ENCODE results near the gene HLA-A.
A peak's percentile ranks its signal among the peaks of the same experiment; 100 is the strongest.
"Not testable (repeated sequence)": the region's sequence is repeated elsewhere in the genome, so short reads cannot be mapped to it uniquely, and the experiment has no call there.

HLA-A gene

GRCh38 chr6:29942275-29943052 is at the start of gene HLA-A:
HLA-A (plus strand) TSS chr6:29942532; CDS start chr6:29942554, 22 bp downstream.
- peak; percentile 95 for DNase-seq (ENCODE audit: low spot score)

- DNase-seq (ENCODE audit: low spot score) = no peak
Observed at GRCh38 chr6:29892696-29893095, 49.6 kb upstream of the HLA-A start.

DNA sequence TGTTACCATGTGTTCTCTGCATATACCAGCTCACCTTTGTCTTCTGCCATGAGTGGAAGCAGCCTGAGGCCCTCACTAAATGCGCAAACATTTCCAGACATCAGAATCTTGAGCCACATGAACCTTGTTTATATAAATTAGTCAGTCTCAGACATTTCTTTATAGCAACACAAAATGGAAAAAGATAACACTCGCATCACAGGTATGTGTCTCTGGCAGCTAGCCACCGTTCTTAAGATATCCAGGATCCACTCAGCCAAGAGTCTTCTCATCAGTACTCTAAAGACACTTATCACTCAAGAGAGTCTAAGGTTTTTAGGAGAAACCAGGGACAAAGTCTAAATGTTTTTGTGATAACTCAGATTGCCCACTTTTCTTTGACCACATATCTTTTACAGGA is 43.1 kb upstream of the HLA-A start:
- DNase-seq (ENCODE audit: low spot score) = no peak

GRCh38 chr6:29905286-29905685 is 37.0 kb upstream of the HLA-A start:
- DNase-seq (ENCODE audit: low spot score) = no peak

DNA sequence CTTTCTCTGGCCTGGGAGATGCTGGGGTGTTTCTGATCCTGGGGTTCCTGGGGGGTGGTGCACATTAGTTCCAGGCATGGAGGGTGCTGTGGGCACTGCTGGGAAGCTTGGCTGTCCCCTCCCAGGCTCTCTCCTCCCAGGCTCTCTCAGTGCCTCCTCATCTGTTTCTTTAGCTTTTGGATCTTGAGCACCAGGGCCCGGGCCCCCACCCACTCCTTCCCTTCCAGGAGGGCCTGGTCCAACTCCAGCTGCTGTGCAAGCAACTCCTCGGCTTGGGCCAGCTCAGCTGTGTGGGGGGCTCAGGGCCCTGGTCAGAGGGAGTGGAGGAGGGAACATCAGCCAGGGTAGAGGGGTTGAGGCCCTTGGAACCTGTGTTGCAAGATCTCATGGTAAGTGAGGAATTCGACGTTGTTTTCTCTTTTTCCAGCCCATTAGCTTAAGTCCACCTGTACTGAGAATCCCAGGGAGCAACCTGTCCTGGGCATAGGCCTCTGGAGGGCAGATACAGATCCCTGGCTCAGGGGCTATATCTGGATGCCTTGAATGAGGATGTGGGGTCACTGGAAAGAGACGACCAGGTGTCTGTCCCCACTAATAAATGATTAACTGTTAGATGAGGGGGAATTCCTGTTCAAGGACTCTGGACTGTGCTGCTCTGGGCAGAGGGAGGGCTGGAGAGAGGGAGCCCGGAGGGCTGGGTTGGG is 34.5 kb upstream of the HLA-A start:
- DNase-seq (ENCODE audit: low spot score) = no peak

DNA sequence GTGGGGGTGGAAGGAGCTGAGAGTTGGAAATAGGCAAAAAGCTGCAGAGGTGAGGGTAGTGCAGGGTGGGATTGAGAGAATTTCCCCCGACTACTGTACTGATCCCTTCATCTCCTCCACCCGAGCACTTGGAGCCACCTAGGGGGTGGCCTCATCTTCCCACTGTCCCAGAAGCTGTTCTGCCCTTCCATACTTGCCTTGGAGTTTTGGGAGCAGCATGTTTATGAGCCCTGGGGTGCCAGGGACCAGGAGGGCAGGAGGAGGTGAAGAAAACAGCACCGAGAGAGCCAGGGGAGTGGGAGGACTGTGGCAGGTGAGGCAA is 34.0 kb upstream of the HLA-A start:
- no peak for DNase-seq (ENCODE audit: low spot score)

DNA sequence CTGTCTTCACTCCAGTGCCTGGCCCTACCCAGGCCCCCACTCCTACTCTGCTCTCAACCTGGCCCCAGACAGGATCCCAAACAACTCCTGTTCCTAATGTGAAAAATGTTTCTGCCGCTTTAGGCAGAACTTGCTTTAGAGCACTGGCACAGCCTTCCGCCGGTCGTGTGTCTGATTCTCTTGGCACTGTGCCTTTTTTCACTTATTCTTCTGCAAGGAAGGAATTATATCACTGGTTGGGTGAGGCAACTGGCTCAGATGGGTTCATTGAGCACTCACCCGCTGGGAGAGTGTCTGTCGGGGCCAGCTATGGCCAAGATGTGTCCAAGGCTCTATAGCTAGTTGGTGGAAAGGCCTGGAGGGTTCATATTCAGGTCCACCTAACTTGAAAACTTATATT is 33.6 kb upstream of the HLA-A start:
- DNase-seq (ENCODE audit: low spot score) = no peak

DNA sequence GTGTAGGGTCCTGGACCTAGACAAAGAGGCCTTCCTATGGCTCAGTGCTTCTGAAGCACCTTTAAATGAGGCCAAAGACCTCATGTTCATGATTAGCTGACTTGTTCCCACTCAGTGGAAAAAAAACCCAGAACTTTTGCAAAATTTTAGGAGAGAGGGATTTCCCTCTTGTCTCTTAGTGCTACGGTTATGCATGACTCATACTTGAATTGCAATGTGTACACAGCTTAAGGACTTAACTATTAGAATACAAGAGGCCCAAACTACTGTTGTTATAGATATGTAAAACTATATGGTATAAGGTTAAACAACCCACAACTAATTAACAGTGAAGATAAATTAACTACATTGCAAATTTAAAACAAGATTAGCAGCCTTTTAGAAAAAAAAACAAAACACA is 32.3 kb upstream of the HLA-A start:
- DNase-seq (ENCODE audit: low spot score) = no peak

- no peak for DNase-seq (ENCODE audit: low spot score)
Observed at GRCh38 chr6:29912840-29913239, 29.5 kb upstream of the HLA-A start.

DNA sequence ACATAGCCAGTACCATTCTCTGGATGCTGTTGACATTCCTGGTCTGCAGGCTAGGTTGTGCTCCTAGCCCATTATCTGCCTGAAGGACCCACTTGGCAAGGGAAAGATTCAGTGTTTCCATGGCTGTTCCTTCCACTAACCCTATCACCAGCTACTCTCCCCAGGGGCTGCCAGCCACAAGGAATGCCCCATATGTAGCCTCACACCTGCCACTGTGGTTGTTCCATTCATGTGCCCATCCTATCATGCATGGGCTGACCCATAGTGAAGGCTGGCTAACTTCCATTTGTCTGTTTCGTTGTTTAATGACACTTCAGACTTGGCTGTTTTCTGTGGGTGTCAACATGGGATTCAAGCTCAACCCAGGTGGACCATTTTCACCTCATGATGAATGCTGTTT is 25.6 kb upstream of the HLA-A start:
- DNase-seq (ENCODE audit: low spot score) = no peak

- no peak for DNase-seq (ENCODE audit: low spot score)
Observed at GRCh38 chr6:29917857-29918256, 24.5 kb upstream of the HLA-A start.

DNA sequence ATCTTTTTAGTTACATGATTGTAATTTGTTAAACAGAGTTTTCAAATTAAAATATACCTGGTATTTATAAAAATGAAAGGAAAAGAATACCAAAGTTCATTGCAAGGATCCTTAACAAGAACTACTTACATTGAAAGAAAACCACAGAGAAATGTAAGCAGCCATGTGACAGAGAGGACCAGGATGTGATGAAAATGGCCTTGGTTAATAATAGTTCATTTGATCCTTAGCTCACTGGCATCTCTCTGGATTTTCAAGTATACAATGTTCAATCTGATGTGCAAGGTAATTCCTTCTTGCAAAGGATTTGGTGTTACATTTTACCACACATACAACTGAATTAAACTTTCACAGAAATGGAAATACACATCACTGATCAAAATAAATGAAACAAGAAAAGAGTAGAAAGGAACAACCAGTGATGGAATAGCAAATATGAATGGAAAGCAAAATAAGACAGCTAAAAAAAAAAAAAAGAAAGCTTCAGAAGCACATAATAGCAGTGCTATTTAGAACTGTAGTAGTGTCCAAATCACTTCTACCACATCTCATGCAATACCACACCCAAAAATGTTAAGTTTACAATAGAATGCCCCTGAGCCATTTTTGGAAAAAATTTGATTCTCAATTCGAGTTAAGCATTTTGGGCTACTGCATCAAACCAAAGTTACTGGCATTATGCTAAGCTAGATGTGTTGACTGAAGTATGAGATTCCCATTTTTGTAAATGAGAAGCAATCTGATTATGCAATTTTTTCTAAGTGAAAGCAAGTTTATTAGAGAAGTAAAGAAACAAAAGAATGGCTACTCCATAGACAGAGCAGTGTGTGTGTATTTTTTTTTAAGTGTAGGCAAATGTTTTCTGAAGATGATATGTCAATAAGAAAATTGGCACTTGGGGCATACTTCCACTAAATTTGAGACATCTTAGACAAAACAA is 22.6 kb upstream of the HLA-A start:
- no peak for DNase-seq (ENCODE audit: low spot score)

DNA sequence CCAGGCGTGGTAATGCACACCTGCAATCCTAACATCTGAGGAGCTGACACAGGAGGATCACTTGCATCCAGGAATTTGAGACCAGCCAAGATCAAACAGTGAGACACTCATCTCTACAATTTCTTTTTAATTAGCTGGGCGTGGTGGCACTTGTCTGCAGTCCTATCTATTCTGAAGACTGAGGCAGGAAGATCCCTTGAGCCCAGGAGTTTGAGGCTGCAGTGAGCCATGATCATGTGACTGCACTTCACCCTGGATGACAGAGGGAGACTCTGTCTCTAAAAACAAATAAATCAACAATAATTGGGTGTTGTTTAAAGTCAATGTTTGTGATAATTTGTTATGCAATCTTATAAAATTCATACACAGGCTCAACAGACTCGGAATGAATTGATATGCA is 18.0 kb upstream of the HLA-A start:
- no peak for DNase-seq (ENCODE audit: low spot score)

GRCh38 chr6:29924731-29925130 is 17.6 kb upstream of the HLA-A start:
- no peak for DNase-seq (ENCODE audit: low spot score)

DNA sequence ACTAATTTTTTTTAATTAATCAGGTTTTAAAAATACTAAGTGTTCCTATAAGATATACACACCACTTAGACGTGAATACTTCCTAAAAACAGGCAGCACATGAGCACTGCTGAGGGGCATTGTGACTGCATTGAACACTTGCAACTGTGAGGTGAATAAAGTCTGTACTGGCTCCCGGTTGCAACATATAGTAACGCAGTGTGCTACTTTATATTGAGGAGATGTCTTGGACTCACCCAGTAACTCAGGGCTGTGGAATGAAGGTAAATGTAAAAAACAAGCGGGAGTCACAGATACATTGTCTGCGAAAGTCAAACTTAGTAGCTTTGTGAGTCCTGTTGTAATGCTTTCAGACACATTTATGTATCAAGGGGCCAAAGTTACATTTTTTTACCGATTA is 17.0 kb upstream of the HLA-A start:
- no peak for DNase-seq (ENCODE audit: low spot score)

- DNase-seq (ENCODE audit: low spot score) = no peak
Observed at GRCh38 chr6:29925727-29926412, 16.5 kb upstream of the HLA-A start.

GRCh38 chr6:29926413-29927274 is 15.7 kb upstream of the HLA-A start:
- DNase-seq (ENCODE audit: low spot score) = peak; percentile 77

- DNase-seq (ENCODE audit: low spot score) = no peak
Observed at GRCh38 chr6:29927275-29927569, 15.1 kb upstream of the HLA-A start.

- DNase-seq (ENCODE audit: low spot score) = no peak
Observed at GRCh38 chr6:29927841-29928388, 14.4 kb upstream of the HLA-A start.

DNA sequence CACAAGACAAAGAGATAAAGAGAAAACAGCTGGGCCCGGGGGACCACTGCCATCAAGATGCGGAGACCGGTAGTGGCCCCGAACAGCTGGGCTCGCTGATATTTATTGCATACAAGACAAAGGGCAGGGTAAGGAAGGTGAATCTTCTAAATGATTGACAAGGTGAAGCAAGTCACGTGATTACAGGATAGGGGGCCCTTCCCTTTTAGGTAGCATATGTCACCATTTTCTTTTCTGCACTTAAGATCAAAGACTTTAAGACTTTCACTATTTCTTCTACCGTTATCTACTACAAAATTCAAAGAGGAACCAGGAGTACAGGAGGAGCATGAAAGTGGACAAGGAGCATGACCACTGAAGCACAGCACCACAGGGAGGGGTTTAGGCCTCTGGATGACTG is 12.3 kb upstream of the HLA-A start:
- not testable (repeated sequence) for DNase-seq (ENCODE audit: low spot score)

GRCh38 chr6:29933955-29934354 is 8.4 kb upstream of the HLA-A start:
- no peak for DNase-seq (ENCODE audit: low spot score)

All from GM03348 (cell line).